ENCODE measurements around the gene TMA7.
"Not testable (repeated sequence)": the region's sequence is repeated elsewhere in the genome, so short reads cannot be mapped to it uniquely, and the experiment has no call there.

TMA7 gene

DNA sequence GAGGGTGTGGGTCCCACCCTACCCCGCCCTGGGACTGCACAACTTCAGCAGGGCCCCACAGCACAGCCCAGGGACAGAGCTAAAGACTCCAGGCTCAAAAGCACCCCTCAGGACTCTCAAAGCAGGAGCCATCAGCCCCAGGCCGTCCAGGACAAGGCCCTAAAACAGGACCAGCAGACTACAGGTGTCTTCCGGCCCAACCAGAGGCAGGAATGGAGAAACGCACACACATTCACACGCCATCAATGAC, 32.5 kb downstream of the TMA7 start:
- H4K8ac ChIP-seq (ENCODE audit: low read length), result peak overlapping the region; percentile 97
- no peaks in the 10 kb centered on the region for H3K27me3 ChIP-seq (ENCODE audit: control insufficient read depth in 1 of 2, insufficient read depth in 1 of 2, low read length in 2 of 2)
- peak overlapping the region; percentile 90 to 97 for H3K4ac ChIP-seq (ENCODE audit: low read depth in 1 of 2, low read length in 2 of 2)
- no peak overlapping the region for H2AFZ ChIP-seq (ENCODE audit: low read depth, low read length)
- H3K9me3 ChIP-seq (ENCODE audit: control insufficient read depth, low read length), result no peaks in the 10 kb centered on the region
- H2AK5ac ChIP-seq (ENCODE audit: low read length, severe bottlenecking), result peak overlapping the region; percentile 40
- WGBS, result 0% methylated on average over 5 of the region's 5 CpGs
- H2BK5ac ChIP-seq (ENCODE audit: low read depth, low read length, poor library complexity, severe bottlenecking), result peak overlapping the region; percentile 49
- peak overlapping the region; percentile 67 to 92 for H3K4me3 ChIP-seq (ENCODE audit: insufficient read depth in 1 of 2, low read depth in 1 of 2, low read length in 2 of 2)
- H3K9ac ChIP-seq (ENCODE audit: low read length), result peak overlapping the region; percentile 94
- H4K91ac ChIP-seq (ENCODE audit: low read length), result peak overlapping the region; percentile 79
- DNase-seq, result no peak
- H3K4me1 ChIP-seq (ENCODE audit: control insufficient read depth, insufficient read depth, low read depth, low read length), result peaks cover 22% of the 10 kb centered on the region
- peak overlapping the region; percentile 94 to 97 for H3K18ac ChIP-seq (ENCODE audit: low read depth in 1 of 2, low read length in 2 of 2)
- no peak overlapping the region for H2BK15ac ChIP-seq (ENCODE audit: low read depth, poor library complexity, severe bottlenecking)
- peak overlapping the region; percentile 12 to 28 for H2BK12ac ChIP-seq (ENCODE audit: low read length in 2 of 2)
- peak overlapping the region; percentile 92 for H3K27ac ChIP-seq (ENCODE audit: low read length, poor library complexity, severe bottlenecking)
- H3K23ac ChIP-seq (ENCODE audit: low read length in 2 of 2), result no peak overlapping the region
- H3K36me3 ChIP-seq (ENCODE audit: control insufficient read depth in 1 of 2, insufficient read depth in 2 of 2, low read depth in 1 of 2, low read length in 2 of 2), result peaks cover 29 to 50% of the 10 kb centered on the region in 2 experiments
- peak overlapping the region; percentile 90 for H3K4me2 ChIP-seq (ENCODE audit: low read length, poor library complexity, severe bottlenecking)
- peak overlapping the region in 1 of 2 experiments; percentile 95 for H3K14ac ChIP-seq (ENCODE audit: low read length in 2 of 2)
- H3K79me1 ChIP-seq (replicated peaks; ENCODE audit: low read length, poor library complexity, severe bottlenecking), result peaks cover 11% of the 10 kb centered on the region
- peak overlapping the region; percentile 82 for H2BK120ac ChIP-seq (ENCODE audit: low read depth, low read length)

DNA sequence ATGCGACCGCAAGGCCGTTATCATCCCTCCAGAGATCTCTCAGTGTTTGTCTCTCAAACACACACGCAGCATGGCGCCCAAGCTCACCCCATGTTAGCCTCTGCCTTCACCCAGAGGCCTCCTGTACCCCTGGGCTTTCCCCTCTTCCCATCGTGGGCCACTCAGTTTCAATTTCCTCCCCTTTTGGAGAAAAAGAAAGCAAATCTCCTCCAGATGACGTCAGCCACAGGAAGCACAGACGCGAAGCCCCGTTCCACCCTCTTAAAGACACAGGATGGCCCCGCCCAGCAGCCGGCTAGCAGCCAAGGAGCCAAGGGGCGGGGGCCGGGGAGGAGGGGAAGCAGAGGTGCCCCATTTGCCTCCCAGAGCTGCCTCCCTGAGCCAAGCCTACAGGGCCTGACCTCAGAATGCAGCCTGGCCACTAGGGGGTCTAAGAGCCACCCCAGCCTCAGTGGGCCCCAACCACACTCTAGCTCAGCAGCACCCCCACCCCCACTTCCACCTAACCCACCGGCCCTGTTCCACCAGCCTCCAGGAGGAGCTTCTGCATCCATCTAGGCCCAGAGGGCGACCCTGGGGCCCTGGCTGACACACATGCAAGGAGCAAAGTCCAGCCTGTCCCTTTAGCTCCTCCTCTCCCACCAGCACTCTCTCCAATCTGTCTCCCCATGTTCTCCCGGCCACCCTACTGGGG, 33.0 kb downstream of the TMA7 start:
- Histone ChIP-seq H2AFZ (ENCODE audit: low read depth, low read length) (peak overlapping the region; percentile 39), H4K8ac (ENCODE audit: low read length) (peak overlapping the region; percentile 97), H3K27me3 (ENCODE audit: control insufficient read depth in 1 of 2, insufficient read depth in 1 of 2, low read length in 2 of 2) (no peaks in the 10 kb centered on the region), H2BK5ac (ENCODE audit: low read depth, low read length, poor library complexity, severe bottlenecking) (peak overlapping the region; percentile 49), H3K4me1 (ENCODE audit: control insufficient read depth, insufficient read depth, low read depth, low read length) (peaks cover 22% of the 10 kb centered on the region), H3K4me2 (ENCODE audit: low read length, poor library complexity, severe bottlenecking) (peak overlapping the region; percentile 90), H3K79me1 (replicated peaks; ENCODE audit: low read length, poor library complexity, severe bottlenecking) (peaks cover 10% of the 10 kb centered on the region), H3K14ac (ENCODE audit: low read length in 2 of 2) (peak overlapping the region in 1 of 2 experiments; percentile 95), H3K18ac (ENCODE audit: low read depth in 1 of 2, low read length in 2 of 2) (peak overlapping the region; percentile 94 to 97), H2BK15ac (ENCODE audit: low read depth, poor library complexity, severe bottlenecking) (no peak overlapping the region), H3K36me3 (ENCODE audit: control insufficient read depth in 1 of 2, insufficient read depth in 2 of 2, low read depth in 1 of 2, low read length in 2 of 2) (peaks cover 25 to 51% of the 10 kb centered on the region in 2 experiments), H3K9ac (ENCODE audit: low read length) (peak overlapping the region; percentile 94), H4K91ac (ENCODE audit: low read length) (peak overlapping the region; percentile 92), H3K23ac (ENCODE audit: low read length in 2 of 2) (no peak overlapping the region), H2BK120ac (ENCODE audit: low read depth, low read length) (peak overlapping the region; percentile 82), H3K9me3 (ENCODE audit: control insufficient read depth, low read length) (no peaks in the 10 kb centered on the region), H3K4ac (ENCODE audit: low read depth in 1 of 2, low read length in 2 of 2) (peak overlapping the region; percentile 90 to 97), H2AK5ac (ENCODE audit: low read length, severe bottlenecking) (peak overlapping the region; percentile 40), H2BK12ac (ENCODE audit: low read length in 2 of 2) (peak overlapping the region; percentile 28 to 50), H3K27ac (ENCODE audit: low read length, poor library complexity, severe bottlenecking) (peak overlapping the region; percentile 92), H3K4me3 (ENCODE audit: insufficient read depth in 1 of 2, low read depth in 1 of 2, low read length in 2 of 2) (peak overlapping the region; percentile 67 to 92)
- 3% methylated on average over 16 of the region's 17 CpGs for WGBS
- peak; percentile 98 for DNase-seq

DNA sequence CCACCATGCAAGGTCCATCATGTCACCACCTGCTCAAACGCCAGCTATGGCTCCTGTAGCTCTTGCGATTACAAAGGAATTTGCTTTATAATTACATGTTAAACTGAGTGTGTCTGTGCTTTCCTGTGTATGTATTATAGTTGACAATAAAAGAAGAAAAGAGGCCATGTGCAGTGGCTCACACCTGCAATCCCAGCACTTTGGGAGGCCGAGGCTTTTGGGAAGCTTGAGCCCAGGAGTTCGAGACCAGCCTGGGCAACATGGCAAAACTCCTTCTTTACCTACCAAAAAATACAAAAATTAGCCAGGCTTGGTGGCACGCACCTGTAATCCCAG, 33.5 kb downstream of the TMA7 start:
- Histone ChIP-seq H4K8ac (ENCODE audit: low read length) (peak overlapping the region; percentile 91), H4K91ac (ENCODE audit: low read length) (peak overlapping the region; percentile 92), H3K4me1 (ENCODE audit: control insufficient read depth, insufficient read depth, low read depth, low read length) (peaks cover 20% of the 10 kb centered on the region), H3K79me1 (replicated peaks; ENCODE audit: low read length, poor library complexity, severe bottlenecking) (peaks cover 8% of the 10 kb centered on the region), H3K36me3 (ENCODE audit: control insufficient read depth in 1 of 2, insufficient read depth in 2 of 2, low read depth in 1 of 2, low read length in 2 of 2) (peaks cover 20 to 50% of the 10 kb centered on the region in 2 experiments), H3K23ac (ENCODE audit: low read length in 2 of 2) (no peak overlapping the region), H3K4me3 (ENCODE audit: insufficient read depth in 1 of 2, low read depth in 1 of 2, low read length in 2 of 2) (peak overlapping the region in 1 of 2 experiments; percentile 92), H2BK15ac (ENCODE audit: low read depth, poor library complexity, severe bottlenecking) (no peak overlapping the region), H3K9me3 (ENCODE audit: control insufficient read depth, low read length) (no peaks in the 10 kb centered on the region), H2AFZ (ENCODE audit: low read depth, low read length) (peak overlapping the region; percentile 39), H3K9ac (ENCODE audit: low read length) (peak overlapping the region; percentile 94), H2AK5ac (ENCODE audit: low read length, severe bottlenecking) (no peak overlapping the region), H3K4me2 (ENCODE audit: low read length, poor library complexity, severe bottlenecking) (no peak overlapping the region), H3K18ac (ENCODE audit: low read depth in 1 of 2, low read length in 2 of 2) (peak overlapping the region in 1 of 2 experiments; percentile 73), H3K14ac (ENCODE audit: low read length in 2 of 2) (no peak overlapping the region), H2BK120ac (ENCODE audit: low read depth, low read length) (no peak overlapping the region), H2BK12ac (ENCODE audit: low read length in 2 of 2) (peak overlapping the region in 1 of 2 experiments; percentile 50), H3K27me3 (ENCODE audit: control insufficient read depth in 1 of 2, insufficient read depth in 1 of 2, low read length in 2 of 2) (no peaks in the 10 kb centered on the region), H3K27ac (ENCODE audit: low read length, poor library complexity, severe bottlenecking) (peak overlapping the region; percentile 50), H2BK5ac (ENCODE audit: low read depth, low read length, poor library complexity, severe bottlenecking) (no peak overlapping the region), H3K4ac (ENCODE audit: low read depth in 1 of 2, low read length in 2 of 2) (peak overlapping the region; percentile 34 to 55)
- no peak for DNase-seq
- WGBS, result 84% methylated on average over 5 of the region's 5 CpGs

DNA sequence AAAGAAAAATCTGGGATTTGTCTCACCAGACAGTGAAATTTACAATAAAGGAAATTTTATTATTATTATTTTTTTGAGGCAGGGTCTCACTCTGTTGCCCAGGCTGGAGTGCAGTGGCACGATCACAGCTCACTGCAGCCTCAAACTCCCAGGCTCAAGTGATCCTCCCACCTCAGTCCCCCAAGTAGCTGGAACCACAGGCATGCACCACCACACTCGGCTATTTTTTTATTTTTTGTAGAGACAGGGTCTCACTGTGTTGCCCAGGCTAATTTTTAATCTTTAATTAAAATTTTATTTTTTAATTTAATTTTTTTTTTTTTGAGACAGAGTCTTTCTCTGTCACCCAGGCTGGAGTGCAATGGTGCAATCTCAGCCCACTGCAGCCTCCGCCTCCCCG, 34.0 kb downstream of the TMA7 start:
- H3K9ac ChIP-seq (ENCODE audit: low read length); H3K79me1 ChIP-seq (replicated peaks; ENCODE audit: low read length, poor library complexity, severe bottlenecking); H2AFZ ChIP-seq (ENCODE audit: low read depth, low read length); H3K27me3 ChIP-seq (ENCODE audit: control insufficient read depth in 1 of 2, insufficient read depth in 1 of 2, low read length in 2 of 2); H3K9me3 ChIP-seq (ENCODE audit: control insufficient read depth, low read length); H3K4ac ChIP-seq (ENCODE audit: low read depth in 1 of 2, low read length in 2 of 2); H2BK15ac ChIP-seq (ENCODE audit: low read depth, poor library complexity, severe bottlenecking); H3K4me2 ChIP-seq (ENCODE audit: low read length, poor library complexity, severe bottlenecking); H4K91ac ChIP-seq (ENCODE audit: low read length); H3K4me3 ChIP-seq (ENCODE audit: insufficient read depth in 1 of 2, low read depth in 1 of 2, low read length in 2 of 2); H3K27ac ChIP-seq (ENCODE audit: low read length, poor library complexity, severe bottlenecking); H2BK120ac ChIP-seq (ENCODE audit: low read depth, low read length); DNase-seq; H2BK12ac ChIP-seq (ENCODE audit: low read length in 2 of 2); H3K23ac ChIP-seq (ENCODE audit: low read length in 2 of 2); H3K14ac ChIP-seq (ENCODE audit: low read length in 2 of 2); H3K18ac ChIP-seq (ENCODE audit: low read depth in 1 of 2, low read length in 2 of 2); H2AK5ac ChIP-seq (ENCODE audit: low read length, severe bottlenecking); H2BK5ac ChIP-seq (ENCODE audit: low read depth, low read length, poor library complexity, severe bottlenecking); H4K8ac ChIP-seq (ENCODE audit: low read length): not testable (repeated sequence)
- peaks cover 20% of the 10 kb centered on the region for H3K4me1 ChIP-seq (ENCODE audit: control insufficient read depth, insufficient read depth, low read depth, low read length)
- 88% methylated on average over 3 of the region's 4 CpGs for WGBS
- H3K36me3 ChIP-seq (ENCODE audit: control insufficient read depth in 1 of 2, insufficient read depth in 2 of 2, low read depth in 1 of 2, low read length in 2 of 2), result peaks cover 20 to 50% of the 10 kb centered on the region in 2 experiments
